GM13977 (cell line): ENCODE results near the gene S100P.
"Not testable (repeated sequence)": the region's sequence is repeated elsewhere in the genome, so short reads cannot be mapped to it uniquely, and the experiment has no call there.

Experiments
- DNase-seq: peaks from one replicate; pipeline ENCODE4 v3.0.0; 2012; ENCODE audit warnings: low spot score
- CTCF ChIP-seq: IDR thresholded peaks from 2 replicates; pipeline ENCODE4 v1.5.1; 2012; ENCODE audit warnings: mild to moderate bottlenecking, control low read depth; ENCODE audit not compliant: insufficient read depth; ENCODE audit errors: extremely low read depth, missing control alignments
- in situ Hi-C: fragments of 300-500 bp; cut with MboI; formaldehyde crosslinking; loops from one replicate; pipeline ENCODE4 v1.12.0; 2022; ENCODE audit warnings: low sequenced_read_pairs, low pct_unique_long_range_greater_than_20kb, mixed read lengths, inconsistent platforms; ENCODE audit not compliant: unreplicated experiment

The S100P gene

GRCh38 chr4:6662591-6662990 lies 31.1 kb upstream of the S100P start:
- TF ChIP-seq CTCF = no peak
- DNase-seq = no peak
- in situ Hi-C loops = no loop called here

- no peak for TF ChIP-seq CTCF
- DNase-seq = no peak
- in situ Hi-C loops = no loop called here
Measured at GRCh38 chr4:6663596-6664393, 29.9 kb upstream of the S100P start.

- no peak for TF ChIP-seq CTCF
- DNase-seq = no peak
- in situ Hi-C loops = no loop called here
Measured at GRCh38 chr4:6665320-6665654, 28.4 kb upstream of the S100P start.

- no peak for DNase-seq
- TF ChIP-seq CTCF = no peak
- in situ Hi-C loops = no loop called here
Measured at GRCh38 chr4:6668391-6668790, 25.3 kb upstream of the S100P start.

GRCh38 chr4:6671648-6672047 lies 22.0 kb upstream of the S100P start:
- no peak for TF ChIP-seq CTCF
- in situ Hi-C loops = no loop called here
- DNase-seq = no peak

GRCh38 chr4:6672131-6672530 lies 21.5 kb upstream of the S100P start:
- no peak for DNase-seq
- in situ Hi-C loops = no loop called here
- no peak for TF ChIP-seq CTCF

GRCh38 chr4:6672541-6673190 lies 21.0 kb upstream of the S100P start:
- in situ Hi-C loops = not testable (repeated sequence)

GRCh38 chr4:6673191-6673659 lies 20.5 kb upstream of the S100P start:
- DNase-seq, in situ Hi-C loops: not testable (repeated sequence)

More at GRCh38 chr4:6672541-6673190, 21.0 kb upstream of the S100P start:
- DNase-seq = not testable (repeated sequence)
